Measurements from ENCODE around the gene DIPK1B.

DIPK1B gene

GRCh38 chr9:136725612-136726011 is 13.2 kb downstream of the DIPK1B start:
- DNase-seq (ENCODE audit: low spot score in 2 of 2) (no peak), ATAC-seq (no peak)
- Mint-ChIP-seq H3K4me1 (peaks cover 28% of the 10 kb centered on the region), H3K27ac (no peak overlapping the region), H3K36me3 (peaks cover 77% of the 10 kb centered on the region), H3K9me3 (no peaks in the 10 kb centered on the region), H3K4me3 (peak overlapping the region; percentile 90)

GRCh38 chr9:136726118-136726517 is 13.7 kb downstream of the DIPK1B start:
- H3K4me3 Mint-ChIP-seq = peak overlapping the region; percentile 90
- no peak for ATAC-seq
- peaks cover 26% of the 10 kb centered on the region for H3K4me1 Mint-ChIP-seq
- peaks cover 72% of the 10 kb centered on the region for H3K36me3 Mint-ChIP-seq
- H3K27ac Mint-ChIP-seq = peak overlapping the region; percentile 96
- H3K9me3 Mint-ChIP-seq = no peaks in the 10 kb centered on the region
- no peak for DNase-seq (ENCODE audit: low spot score in 2 of 2)

- Mint-ChIP-seq H3K4me1 (peaks cover 22% of the 10 kb centered on the region), H3K4me3 (peak overlapping the region; percentile 90), H3K36me3 (peaks cover 69% of the 10 kb centered on the region), H3K27ac (peak overlapping the region; percentile 96), H3K9me3 (no peaks in the 10 kb centered on the region)
- ATAC-seq (peak; percentile 51), DNase-seq (ENCODE audit: low spot score in 2 of 2) (no peak)
Observed at GRCh38 chr9:136726631-136727191, 14.3 kb downstream of the DIPK1B start.

DNA sequence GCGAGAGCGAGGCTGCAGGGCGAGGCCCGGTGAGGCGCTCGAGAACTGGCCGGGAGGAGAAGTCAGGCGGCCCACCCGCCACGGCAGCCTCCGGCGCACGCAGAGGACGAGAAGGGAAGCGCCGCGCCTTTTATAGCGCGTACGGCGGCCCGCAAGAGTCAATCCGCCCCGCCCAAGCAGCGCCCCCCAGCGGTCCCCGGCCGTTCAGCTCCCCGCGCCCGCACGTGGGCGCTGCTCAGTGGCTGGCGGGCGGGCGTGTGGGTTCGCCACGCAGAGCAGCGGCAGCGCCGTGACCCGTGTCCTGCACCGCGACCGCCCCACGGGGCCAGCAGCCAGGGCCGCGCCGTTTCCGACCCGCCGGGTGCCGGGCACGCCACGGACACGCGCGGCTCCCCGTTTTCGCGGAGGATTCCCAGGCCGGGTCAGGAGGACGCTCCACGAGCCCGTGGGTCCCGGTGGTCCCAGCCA is 15.7 kb downstream of the DIPK1B start:
- peak overlapping the region; percentile 96 for H3K27ac Mint-ChIP-seq
- DNase-seq (ENCODE audit: low spot score in 2 of 2) (peak; percentile 95 to 98), ATAC-seq (peak; percentile 85)
- peak overlapping the region; percentile 90 for H3K4me3 Mint-ChIP-seq
- H3K36me3 Mint-ChIP-seq = peaks cover 56% of the 10 kb centered on the region
- no peaks in the 10 kb centered on the region for H3K9me3 Mint-ChIP-seq
- H3K4me1 Mint-ChIP-seq = peaks cover 29% of the 10 kb centered on the region

DNA sequence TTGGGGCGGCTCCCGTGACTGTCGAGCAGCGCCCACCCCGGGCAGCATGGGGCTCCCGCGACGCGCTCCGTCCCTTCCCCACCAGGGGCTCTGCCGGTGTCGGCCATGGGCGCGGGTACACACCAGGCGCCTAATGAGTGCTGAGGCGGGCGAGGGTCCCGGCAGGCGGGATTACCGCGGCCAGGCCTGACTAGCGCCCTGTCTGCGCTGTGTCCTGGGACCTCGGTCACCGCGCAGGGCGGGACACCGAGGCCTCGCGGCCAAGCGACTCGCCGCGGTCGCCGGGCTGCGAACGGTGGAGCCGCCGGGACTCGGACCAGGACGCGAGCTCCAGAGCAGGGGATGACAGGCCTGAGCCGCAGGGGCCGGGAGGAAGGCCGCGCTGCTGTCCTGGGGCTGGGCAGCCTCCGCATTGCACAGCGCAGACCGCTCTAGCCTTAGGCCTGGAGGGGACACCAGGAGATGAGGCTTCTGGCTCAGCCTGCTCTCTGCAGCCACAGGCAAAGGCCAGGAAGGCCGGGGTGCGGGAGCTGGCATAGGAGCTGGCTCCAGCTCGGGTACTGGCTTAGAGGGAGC is 16.3 kb downstream of the DIPK1B start:
- peak overlapping the region; percentile 96 for H3K27ac Mint-ChIP-seq
- peak overlapping the region; percentile 90 for H3K4me3 Mint-ChIP-seq
- peaks cover 26% of the 10 kb centered on the region for H3K4me1 Mint-ChIP-seq
- peak; percentile 17 for ATAC-seq
- peaks cover 51% of the 10 kb centered on the region for H3K36me3 Mint-ChIP-seq
- no peaks in the 10 kb centered on the region for H3K9me3 Mint-ChIP-seq
- no peak for DNase-seq (ENCODE audit: low spot score in 2 of 2)

GRCh38 chr9:136729144-136729543 is 16.8 kb downstream of the DIPK1B start:
- DNase-seq (ENCODE audit: low spot score in 2 of 2) (no peak), ATAC-seq (no peak)
- no peak overlapping the region for H3K27ac Mint-ChIP-seq
- H3K4me1 Mint-ChIP-seq = peaks cover 21% of the 10 kb centered on the region
- peak overlapping the region; percentile 90 for H3K4me3 Mint-ChIP-seq
- H3K9me3 Mint-ChIP-seq = no peaks in the 10 kb centered on the region
- H3K36me3 Mint-ChIP-seq = peaks cover 46% of the 10 kb centered on the region

GRCh38 chr9:136729926-136730325 is 17.6 kb downstream of the DIPK1B start:
- Mint-ChIP-seq H3K4me3 (peak overlapping the region; percentile 90), H3K36me3 (peaks cover 38% of the 10 kb centered on the region), H3K9me3 (no peaks in the 10 kb centered on the region), H3K4me1 (peaks cover 16% of the 10 kb centered on the region), H3K27ac (no peak overlapping the region)
- DNase-seq (ENCODE audit: low spot score in 2 of 2) = no peak
- ATAC-seq = no peak

GRCh38 chr9:136732444-136733178 is 20.2 kb downstream of the DIPK1B start:
- H3K36me3 Mint-ChIP-seq = peaks cover 12% of the 10 kb centered on the region
- no peak for DNase-seq (ENCODE audit: low spot score in 2 of 2)
- H3K4me3 Mint-ChIP-seq = no peak overlapping the region
- ATAC-seq = no peak
- H3K9me3 Mint-ChIP-seq = no peaks in the 10 kb centered on the region
- peaks cover 6% of the 10 kb centered on the region for H3K4me1 Mint-ChIP-seq
- no peak overlapping the region for H3K27ac Mint-ChIP-seq

- Mint-ChIP-seq H3K27ac (no peak overlapping the region), H3K9me3 (no peaks in the 10 kb centered on the region), H3K36me3 (peaks cover 2% of the 10 kb centered on the region), H3K4me3 (no peak overlapping the region), H3K4me1 (peaks cover 6% of the 10 kb centered on the region)
- ATAC-seq (no peak), DNase-seq (ENCODE audit: low spot score in 2 of 2) (no peak)
Observed at GRCh38 chr9:136733611-136734010, 21.2 kb downstream of the DIPK1B start.

DNA sequence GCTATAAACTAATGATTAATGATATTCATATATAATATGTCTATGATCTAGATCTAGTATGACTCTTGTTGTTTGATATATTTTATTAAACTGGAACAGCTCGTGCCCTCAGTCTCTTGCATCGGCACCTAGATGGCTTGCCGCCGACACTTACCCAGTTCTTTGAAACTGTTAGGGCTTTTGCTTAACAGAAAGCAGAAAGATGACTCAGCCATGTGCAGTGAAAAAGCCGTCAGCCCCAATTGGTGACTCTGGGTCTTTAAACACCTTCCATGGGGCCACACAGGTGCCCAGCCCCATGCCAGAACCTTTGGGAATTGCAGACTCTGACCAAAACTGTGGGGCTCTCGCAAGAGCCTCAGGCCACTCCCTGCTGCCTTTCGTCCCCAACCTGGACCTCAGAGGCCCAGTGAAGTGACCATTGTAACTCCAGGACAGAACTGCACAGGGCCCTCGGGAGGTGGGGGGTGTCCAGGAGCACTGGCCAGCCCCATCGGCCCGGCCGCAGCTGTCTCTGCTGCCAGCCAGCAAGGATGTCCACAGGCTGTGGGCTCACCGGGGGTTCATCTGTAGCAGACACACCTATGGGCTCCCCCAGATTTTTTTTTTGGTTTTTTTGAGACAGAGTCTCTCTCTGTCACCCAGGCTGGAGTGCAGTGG is 22.6 kb downstream of the DIPK1B start:
- no peak overlapping the region for H3K27ac Mint-ChIP-seq
- DNase-seq (ENCODE audit: low spot score in 2 of 2) (no peak), ATAC-seq (peak; percentile 56)
- peaks cover 6% of the 10 kb centered on the region for H3K4me1 Mint-ChIP-seq
- H3K36me3 Mint-ChIP-seq = no peaks in the 10 kb centered on the region
- H3K9me3 Mint-ChIP-seq = no peaks in the 10 kb centered on the region
- H3K4me3 Mint-ChIP-seq = no peak overlapping the region

DNA sequence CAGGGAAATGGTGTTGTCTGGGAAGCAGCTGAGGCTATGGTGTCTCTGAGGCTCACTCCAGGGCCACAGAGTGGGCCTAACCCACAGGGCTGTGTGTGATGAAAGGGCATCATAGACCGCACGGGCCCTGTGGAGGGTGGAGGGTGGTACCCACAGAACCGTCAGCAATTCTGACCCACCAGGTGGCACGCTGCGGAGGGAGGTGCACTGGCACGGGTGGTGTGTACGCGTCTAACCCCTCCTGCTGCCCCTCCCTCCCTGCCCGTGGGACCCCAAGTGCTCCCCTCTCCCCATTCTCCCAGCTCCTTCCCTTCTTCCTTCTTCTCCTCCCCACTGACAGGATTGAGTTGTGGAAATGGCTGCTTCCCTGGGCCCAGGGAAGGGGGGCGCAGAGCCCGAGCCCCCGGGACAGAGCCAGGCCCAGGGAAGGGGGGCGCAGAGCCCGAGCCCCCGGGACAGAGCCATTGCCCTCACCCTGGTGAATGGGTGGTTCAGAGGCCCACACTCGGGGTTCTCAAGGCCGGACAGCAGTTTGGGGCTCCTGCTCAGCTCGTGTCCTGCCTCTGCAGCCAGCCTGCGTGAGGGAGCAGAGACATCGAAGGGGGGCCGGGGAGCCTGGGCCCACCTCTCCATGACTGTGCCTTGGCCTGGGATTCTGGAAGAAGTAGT is 23.6 kb downstream of the DIPK1B start:
- DNase-seq (ENCODE audit: low spot score in 2 of 2) (no peak), ATAC-seq (no peak)
- H3K36me3 Mint-ChIP-seq = no peaks in the 10 kb centered on the region
- no peak overlapping the region for H3K4me3 Mint-ChIP-seq
- no peaks in the 10 kb centered on the region for H3K9me3 Mint-ChIP-seq
- H3K27ac Mint-ChIP-seq = no peak overlapping the region
- peaks cover 6% of the 10 kb centered on the region for H3K4me1 Mint-ChIP-seq

DNA sequence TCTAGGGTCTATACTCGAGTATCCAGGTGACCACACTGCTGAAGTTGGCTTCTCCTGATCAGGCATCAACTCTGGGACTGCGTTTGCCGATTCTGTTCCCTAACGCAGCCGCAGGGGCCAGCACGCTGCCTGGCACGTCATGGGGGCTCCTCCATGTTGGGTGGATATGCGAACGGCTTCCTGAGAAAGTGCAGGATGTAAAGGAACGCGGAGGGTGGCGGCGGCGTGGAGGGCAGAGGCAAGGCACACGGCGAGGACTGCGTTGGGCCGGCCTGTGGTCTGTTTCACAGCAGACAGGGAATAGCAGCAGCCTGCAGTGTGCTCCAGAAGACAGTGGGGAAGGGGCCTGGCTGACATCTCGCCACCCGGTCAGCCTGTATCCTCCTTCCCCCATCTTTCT is 26.6 kb downstream of the DIPK1B start:
- Mint-ChIP-seq H3K4me3 (no peak overlapping the region), H3K9me3 (no peaks in the 10 kb centered on the region), H3K4me1 (peaks cover 8% of the 10 kb centered on the region), H3K27ac (no peak overlapping the region), H3K36me3 (no peaks in the 10 kb centered on the region)
- no peak for DNase-seq (ENCODE audit: low spot score in 2 of 2)
- no peak for ATAC-seq

DNA sequence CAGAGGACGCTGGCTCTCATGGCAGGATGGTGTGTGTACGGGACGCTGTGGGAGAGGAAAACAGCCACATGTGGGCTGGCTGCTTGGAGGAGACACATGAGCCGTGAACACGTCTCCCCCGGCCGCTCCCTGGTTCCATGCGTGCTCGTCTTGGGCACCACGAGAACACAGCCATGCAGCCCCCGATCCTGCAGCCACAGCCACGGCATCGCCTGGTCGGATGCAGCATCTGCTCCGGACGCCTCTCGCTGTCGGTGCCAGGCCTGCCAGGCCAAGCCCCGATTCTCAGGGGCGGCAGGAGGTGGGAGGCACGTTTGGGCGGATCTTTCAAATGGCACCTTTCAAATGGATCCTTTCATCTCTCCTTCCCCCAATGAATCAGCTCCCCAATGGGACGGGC is 27.1 kb downstream of the DIPK1B start:
- H3K4me1 Mint-ChIP-seq = peaks cover 8% of the 10 kb centered on the region
- no peak overlapping the region for H3K4me3 Mint-ChIP-seq
- H3K36me3 Mint-ChIP-seq = no peaks in the 10 kb centered on the region
- H3K9me3 Mint-ChIP-seq = no peaks in the 10 kb centered on the region
- H3K27ac Mint-ChIP-seq = no peak overlapping the region
- ATAC-seq (no peak), DNase-seq (ENCODE audit: low spot score in 2 of 2) (no peak)

- H3K4me1 Mint-ChIP-seq = peaks cover 8% of the 10 kb centered on the region
- no peak overlapping the region for H3K27ac Mint-ChIP-seq
- H3K9me3 Mint-ChIP-seq = no peaks in the 10 kb centered on the region
- no peak for DNase-seq (ENCODE audit: low spot score in 2 of 2)
- no peak overlapping the region for H3K4me3 Mint-ChIP-seq
- no peaks in the 10 kb centered on the region for H3K36me3 Mint-ChIP-seq
- no peak for ATAC-seq
Observed at GRCh38 chr9:136740069-136740468, 27.7 kb downstream of the DIPK1B start.

DNA sequence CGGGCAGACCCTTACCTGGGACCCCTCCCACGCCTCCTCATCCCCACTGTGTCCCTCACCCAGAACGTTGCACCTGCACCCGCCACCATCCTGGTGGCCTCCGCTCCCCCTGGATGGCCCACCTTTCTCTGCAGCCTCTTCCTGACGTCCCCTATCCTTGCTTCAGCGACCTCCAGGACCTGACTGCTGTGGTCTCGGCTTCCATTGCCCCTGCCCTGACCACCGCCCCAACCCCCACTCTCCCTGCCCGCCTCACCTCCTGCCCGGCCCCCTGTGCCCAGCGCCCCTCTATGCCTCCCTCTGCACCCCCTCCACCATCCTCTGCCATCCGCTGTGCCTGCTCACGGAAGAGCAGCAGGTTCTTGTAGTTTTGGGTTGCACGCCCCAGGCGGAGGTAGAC is 28.1 kb downstream of the DIPK1B start:
- Mint-ChIP-seq H3K4me1 (peaks cover 8% of the 10 kb centered on the region), H3K9me3 (no peaks in the 10 kb centered on the region), H3K36me3 (no peaks in the 10 kb centered on the region), H3K27ac (no peak overlapping the region), H3K4me3 (no peak overlapping the region)
- no peak for ATAC-seq
- no peak for DNase-seq (ENCODE audit: low spot score in 2 of 2)

All from stimulated activated effector memory CD8-positive, alpha-beta T cell treated with anti-CD3 and anti-CD28 coated beads, Interleukin-12 subunit alpha, Interleukin-12 subunit beta, amount 100 ng/mL, for 72 hours (primary cell).